HG03196 (cell line): ENCODE measurements around the gene MACF1.
"Not testable (repeated sequence)": the region's sequence is repeated elsewhere in the genome, so short reads cannot be mapped to it uniquely, and the experiment has no call there.

Experiments used
- ATAC-seq: cut with Tn5 transposase; IDR thresholded peaks from one replicate; pipeline ENCODE4 v1.9.1; 2021; ENCODE audit not compliant: unreplicated experiment

MACF1 gene

GRCh38 chr1:39450041-39450440 lies 245.5 kb downstream of the MACF1 start:
- not testable (repeated sequence) for ATAC-seq

GRCh38 chr1:39450956-39451606 lies 246.6 kb downstream of the MACF1 start:
- no peak for ATAC-seq

- no peak for ATAC-seq
Measured at GRCh38 chr1:39452081-39452480, 247.6 kb downstream of the MACF1 start.

GRCh38 chr1:39452540-39452939 lies 248.0 kb downstream of the MACF1 start:
- no peak for ATAC-seq

- no peak for ATAC-seq
Measured at GRCh38 chr1:39453603-39454002, 249.1 kb downstream of the MACF1 start.

- no peak for ATAC-seq
Measured at GRCh38 chr1:39458991-39459390, 254.5 kb downstream of the MACF1 start.

GRCh38 chr1:39462074-39462473 lies 257.6 kb downstream of the MACF1 start:
- no peak for ATAC-seq

GRCh38 chr1:39466413-39467107 lies 262.1 kb downstream of the MACF1 start:
- no peak for ATAC-seq

- not testable (repeated sequence) for ATAC-seq
Measured at GRCh38 chr1:39467108-39467720, 262.7 kb downstream of the MACF1 start.

GRCh38 chr1:39469150-39469549 lies 264.7 kb downstream of the MACF1 start:
- no peak for ATAC-seq

- no peak for ATAC-seq
Measured at GRCh38 chr1:39470040-39470439, 265.5 kb downstream of the MACF1 start.

GRCh38 chr1:39472826-39473225 lies 268.3 kb downstream of the MACF1 start:
- ATAC-seq = no peak

- ATAC-seq = no peak
Measured at GRCh38 chr1:39473324-39473723, 268.8 kb downstream of the MACF1 start.

GRCh38 chr1:39474810-39475209 lies 270.3 kb downstream of the MACF1 start:
- ATAC-seq = no peak

GRCh38 chr1:39475551-39475950 lies 271.1 kb downstream of the MACF1 start:
- not testable (repeated sequence) for ATAC-seq

- no peak for ATAC-seq
Measured at GRCh38 chr1:39478126-39478915, 273.8 kb downstream of the MACF1 start.

- ATAC-seq = no peak
Measured at GRCh38 chr1:39481289-39481688, 276.8 kb downstream of the MACF1 start.

- ATAC-seq = no peak
Measured at GRCh38 chr1:39483276-39483675, 278.8 kb downstream of the MACF1 start.

- no peak for ATAC-seq
Measured at GRCh38 chr1:39484564-39484963, 280.1 kb downstream of the MACF1 start.

GRCh38 chr1:39485046-39485803 lies 280.7 kb downstream of the MACF1 start:
- ATAC-seq = no peak
